Fibroblast of lung (primary cell): ENCODE data around the gene LRIT2.

Experiments used
- EZH2 ChIP-seq: IDR thresholded peaks from 2 replicates; pipeline ENCODE4 v1.5.1; 2012; ENCODE audit warnings: low read length, control low read depth, mild to moderate bottlenecking; ENCODE audit errors: missing control alignments
- TF ChIP-seq, protein P1 (sequence below), 2 donors: IDR thresholded peaks in 1 of 2; conservative IDR thresholded peaks in 1 of 2; 1 replicate in 1 of 2; 2 replicates in 1 of 2; pipeline ENCODE4 v1.5.1; 2011 to 2012; ENCODE audit warnings: low read length in 2 of 2, control low read depth in 1 of 2, inconsistent platforms in 1 of 2, low read depth in 1 of 2, mild to moderate bottlenecking in 1 of 2

GRCh38 chr10:84258034-84258695 lies 32.8 kb upstream of the LRIT2 start:
- TF ChIP-seq, protein P1, sequence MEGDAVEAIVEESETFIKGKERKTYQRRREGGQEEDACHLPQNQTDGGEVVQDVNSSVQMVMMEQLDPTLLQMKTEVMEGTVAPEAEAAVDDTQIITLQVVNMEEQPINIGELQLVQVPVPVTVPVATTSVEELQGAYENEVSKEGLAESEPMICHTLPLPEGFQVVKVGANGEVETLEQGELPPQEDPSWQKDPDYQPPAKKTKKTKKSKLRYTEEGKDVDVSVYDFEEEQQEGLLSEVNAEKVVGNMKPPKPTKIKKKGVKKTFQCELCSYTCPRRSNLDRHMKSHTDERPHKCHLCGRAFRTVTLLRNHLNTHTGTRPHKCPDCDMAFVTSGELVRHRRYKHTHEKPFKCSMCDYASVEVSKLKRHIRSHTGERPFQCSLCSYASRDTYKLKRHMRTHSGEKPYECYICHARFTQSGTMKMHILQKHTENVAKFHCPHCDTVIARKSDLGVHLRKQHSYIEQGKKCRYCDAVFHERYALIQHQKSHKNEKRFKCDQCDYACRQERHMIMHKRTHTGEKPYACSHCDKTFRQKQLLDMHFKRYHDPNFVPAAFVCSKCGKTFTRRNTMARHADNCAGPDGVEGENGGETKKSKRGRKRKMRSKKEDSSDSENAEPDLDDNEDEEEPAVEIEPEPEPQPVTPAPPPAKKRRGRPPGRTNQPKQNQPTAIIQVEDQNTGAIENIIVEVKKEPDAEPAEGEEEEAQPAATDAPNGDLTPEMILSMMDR (conservative IDR thresholded peaks at IDR 0.05 in 1 of 2, IDR thresholded peaks at IDR 0.05 in 1 of 2; ENCODE audit: low read depth in 1 of 2, low read length in 2 of 2) = no peak
- TF ChIP-seq EZH2 = no peak
